ENCODE data around the gene EGFL8.
"Not testable (repeated sequence)": the region's sequence is repeated elsewhere in the genome, so short reads cannot be mapped to it uniquely, and the experiment has no call there.

Gene EGFL8

GRCh38 chr6:32140420-32141046, 23.9 kb upstream of the EGFL8 start:
- TF ChIP-seq EZH2phosphoT487 (IDR thresholded peaks at IDR 0.05; ENCODE audit: borderline replicate concordance) (no peak), CTCF (conservative IDR thresholded peaks at IDR 0.05; ENCODE audit: low read length) (no peak)
- Histone ChIP-seq H3K4me1 (ENCODE audit: insufficient read depth, low read length, poor library complexity, severe bottlenecking) (no peaks in the 10 kb centered on the region), H3K4me2 (ENCODE audit: low read depth, low read length, poor library complexity, severe bottlenecking) (no peak overlapping the region), H3K9me2 (replicated peaks; ENCODE audit: low read depth, low read length) (no peaks in the 10 kb centered on the region), H3K27me3 (ENCODE audit: insufficient read depth, low read length, poor library complexity, severe bottlenecking) (no peaks in the 10 kb centered on the region), H2AFZ (ENCODE audit: low read length) (no peak overlapping the region), H3K36me3 (ENCODE audit: insufficient read depth, low read length) (no peaks in the 10 kb centered on the region), H3K79me2 (ENCODE audit: insufficient read depth, low read length) (no peaks in the 10 kb centered on the region), H3K9ac (ENCODE audit: low read depth, low read length, poor library complexity, severe bottlenecking) (no peak overlapping the region), H3F3A (ENCODE audit: low read depth) (no peaks in the 10 kb centered on the region), H3K9me3 (ENCODE audit: insufficient read depth, low read depth, low read length) (no peaks in the 10 kb centered on the region), H4K20me1 (ENCODE audit: insufficient read depth, low read length, poor library complexity, severe bottlenecking) (no peaks in the 10 kb centered on the region), H3K4me3 (ENCODE audit: low read length, poor library complexity, severe bottlenecking) (no peak overlapping the region)

GRCh38 chr6:32144238-32144637, 20.2 kb upstream of the EGFL8 start:
- H3K27me3 ChIP-seq (ENCODE audit: insufficient read depth, low read length, poor library complexity, severe bottlenecking); H3K9me2 ChIP-seq (replicated peaks; ENCODE audit: low read depth, low read length); H3K4me3 ChIP-seq (ENCODE audit: low read length, poor library complexity, severe bottlenecking); H3K4me1 ChIP-seq (ENCODE audit: insufficient read depth, low read length, poor library complexity, severe bottlenecking); H2AFZ ChIP-seq (ENCODE audit: low read length); H3K79me2 ChIP-seq (ENCODE audit: insufficient read depth, low read length); H3K9ac ChIP-seq (ENCODE audit: low read depth, low read length, poor library complexity, severe bottlenecking); H3K36me3 ChIP-seq (ENCODE audit: insufficient read depth, low read length); H3K4me2 ChIP-seq (ENCODE audit: low read depth, low read length, poor library complexity, severe bottlenecking); H4K20me1 ChIP-seq (ENCODE audit: insufficient read depth, low read length, poor library complexity, severe bottlenecking); H3K9me3 ChIP-seq (ENCODE audit: insufficient read depth, low read depth, low read length); H3F3A ChIP-seq (ENCODE audit: low read depth): not testable (repeated sequence)

- Histone ChIP-seq H3K9me2 (replicated peaks; ENCODE audit: low read depth, low read length) (no peaks in the 10 kb centered on the region), H3K4me1 (ENCODE audit: insufficient read depth, low read length, poor library complexity, severe bottlenecking) (no peaks in the 10 kb centered on the region), H3K4me2 (ENCODE audit: low read depth, low read length, poor library complexity, severe bottlenecking) (no peak overlapping the region), H3K9me3 (ENCODE audit: insufficient read depth, low read depth, low read length) (no peaks in the 10 kb centered on the region), H3K79me2 (ENCODE audit: insufficient read depth, low read length) (no peaks in the 10 kb centered on the region), H3K27me3 (ENCODE audit: insufficient read depth, low read length, poor library complexity, severe bottlenecking) (no peaks in the 10 kb centered on the region), H4K20me1 (ENCODE audit: insufficient read depth, low read length, poor library complexity, severe bottlenecking) (no peaks in the 10 kb centered on the region), H2AFZ (ENCODE audit: low read length) (no peak overlapping the region), H3K36me3 (ENCODE audit: insufficient read depth, low read length) (no peaks in the 10 kb centered on the region), H3K9ac (ENCODE audit: low read depth, low read length, poor library complexity, severe bottlenecking) (no peak overlapping the region), H3F3A (ENCODE audit: low read depth) (no peaks in the 10 kb centered on the region), H3K4me3 (ENCODE audit: low read length, poor library complexity, severe bottlenecking) (no peak overlapping the region)
- TF ChIP-seq CTCF (conservative IDR thresholded peaks at IDR 0.05; ENCODE audit: low read length) (no peak), EZH2phosphoT487 (IDR thresholded peaks at IDR 0.05; ENCODE audit: borderline replicate concordance) (no peak)
Measured at GRCh38 chr6:32146287-32146686, 18.1 kb upstream of the EGFL8 start.

- Histone ChIP-seq H3K4me2 (ENCODE audit: low read depth, low read length, poor library complexity, severe bottlenecking) (no peak overlapping the region), H2AFZ (ENCODE audit: low read length) (no peak overlapping the region), H3K79me2 (ENCODE audit: insufficient read depth, low read length) (no peaks in the 10 kb centered on the region), H4K20me1 (ENCODE audit: insufficient read depth, low read length, poor library complexity, severe bottlenecking) (no peaks in the 10 kb centered on the region), H3K4me1 (ENCODE audit: insufficient read depth, low read length, poor library complexity, severe bottlenecking) (no peaks in the 10 kb centered on the region), H3K9me3 (ENCODE audit: insufficient read depth, low read depth, low read length) (no peaks in the 10 kb centered on the region), H3K36me3 (ENCODE audit: insufficient read depth, low read length) (no peaks in the 10 kb centered on the region), H3K9ac (ENCODE audit: low read depth, low read length, poor library complexity, severe bottlenecking) (no peak overlapping the region), H3K4me3 (ENCODE audit: low read length, poor library complexity, severe bottlenecking) (no peak overlapping the region), H3K27me3 (ENCODE audit: insufficient read depth, low read length, poor library complexity, severe bottlenecking) (no peaks in the 10 kb centered on the region), H3K9me2 (replicated peaks; ENCODE audit: low read depth, low read length) (no peaks in the 10 kb centered on the region), H3F3A (ENCODE audit: low read depth) (no peaks in the 10 kb centered on the region)
- TF ChIP-seq CTCF (conservative IDR thresholded peaks at IDR 0.05; ENCODE audit: low read length), result no peak
- no peak for TF ChIP-seq EZH2phosphoT487 (IDR thresholded peaks at IDR 0.05; ENCODE audit: borderline replicate concordance)
Measured at GRCh38 chr6:32146687-32147086, 17.7 kb upstream of the EGFL8 start.

Measured in Loucy (cell line).